Stimulated activated CD4-positive, alpha-beta T cell treated with anti-CD3 and anti-CD28 coated beads, Interleukin-2, amount 100 ng/mL, for 24 hours (primary cell): ENCODE results near the gene THBS3.
"Not testable (repeated sequence)": the region's sequence is repeated elsewhere in the genome, so short reads cannot be mapped to it uniquely, and the experiment has no call there.

Experiments used
- DNase-seq, 2 donors: peaks; one replicate each; pipeline ENCODE4 v3.0.0-alpha.2; 2020

Gene THBS3

GRCh38 chr1:155233502-155233901, 25.8 kb upstream of the THBS3 start:
- not testable (repeated sequence) for DNase-seq

GRCh38 chr1:155232001-155232978, 24.6 kb upstream of the THBS3 start:
- DNase-seq, result not testable (repeated sequence)

DNA sequence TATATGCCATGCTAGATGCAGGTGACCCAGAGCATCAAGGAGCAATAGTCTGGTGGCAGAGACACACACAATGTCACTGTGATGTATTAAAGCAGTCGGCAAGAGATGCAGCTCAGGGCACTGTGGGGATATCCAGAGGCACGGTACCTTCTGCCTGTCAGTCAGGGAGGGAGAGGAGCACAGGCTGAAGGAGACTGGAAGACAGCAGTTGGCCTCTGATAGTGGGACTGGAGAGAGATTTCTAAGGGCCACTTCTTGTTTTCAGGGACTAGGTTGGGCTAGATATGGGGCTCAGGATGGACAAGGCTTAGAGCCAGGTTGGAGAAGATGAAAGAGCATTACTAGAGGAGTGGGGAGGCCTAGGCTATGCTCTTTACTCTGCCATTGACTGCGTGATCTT, 23.6 kb upstream of the THBS3 start:
- not testable (repeated sequence) for DNase-seq

- no peak for DNase-seq
Observed at GRCh38 chr1:155228096-155228427, 20.4 kb upstream of the THBS3 start.

- DNase-seq, result peak; percentile 99 to 100
Observed at GRCh38 chr1:155227261-155228095, 19.8 kb upstream of the THBS3 start.

- peak in 1 of 2 donors; percentile 65 for DNase-seq
Observed at GRCh38 chr1:155226910-155227260, 19.2 kb upstream of the THBS3 start.

- peak; percentile 81 to 83 for DNase-seq
Observed at GRCh38 chr1:155226188-155226909, 18.7 kb upstream of the THBS3 start.

- not testable (repeated sequence) for DNase-seq
Observed at GRCh38 chr1:155225404-155225759, 17.7 kb upstream of the THBS3 start.

DNA sequence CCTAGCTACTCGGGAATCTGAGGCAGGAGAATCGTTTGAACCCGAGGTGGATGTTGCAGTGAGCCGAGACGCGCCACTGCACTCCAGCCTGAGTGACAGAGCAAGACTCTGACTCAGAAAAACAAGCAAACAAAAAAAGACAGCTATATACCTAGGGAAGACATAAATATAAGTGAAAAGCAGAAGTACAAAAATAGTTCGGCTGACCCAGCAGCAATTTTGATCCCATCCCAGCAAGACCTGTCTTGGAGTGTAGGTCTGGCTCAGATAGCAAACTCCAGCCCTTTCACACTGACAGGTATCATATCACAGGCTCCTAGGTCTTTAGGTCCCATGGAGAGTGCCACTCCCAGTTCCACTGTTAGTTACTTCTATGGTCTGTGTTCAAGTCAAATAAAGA, 15.3 kb upstream of the THBS3 start:
- DNase-seq, result no peak

GRCh38 chr1:155220211-155220965, 12.7 kb upstream of the THBS3 start:
- DNase-seq, result not testable (repeated sequence)

GRCh38 chr1:155219592-155220031, 11.9 kb upstream of the THBS3 start:
- DNase-seq, result no peak

- DNase-seq, result no peak
Observed at GRCh38 chr1:155218854-155219591, 11.3 kb upstream of the THBS3 start.

DNA sequence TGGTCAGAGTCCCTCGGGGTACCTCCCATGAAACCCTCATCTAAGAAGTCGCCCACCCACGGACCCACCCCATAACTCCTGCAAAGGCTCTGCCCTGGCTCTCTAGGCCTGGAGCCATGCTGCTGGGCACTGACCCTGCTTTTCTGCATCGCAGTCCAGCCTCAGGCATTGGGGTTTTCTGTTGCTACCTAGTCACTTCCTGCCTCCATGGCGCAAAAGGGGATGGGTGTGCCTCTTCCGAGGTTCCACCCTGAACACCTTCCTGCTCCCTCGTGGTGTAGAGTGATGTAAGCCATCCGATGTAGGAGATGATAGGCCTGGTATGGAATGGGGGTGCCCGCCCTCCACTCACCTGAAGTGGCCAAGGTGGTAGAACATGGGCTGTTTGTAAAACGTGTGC, 7.0 kb upstream of the THBS3 start:
- DNase-seq, result not testable (repeated sequence)

- DNase-seq, result not testable (repeated sequence)
Observed at GRCh38 chr1:155212051-155212440, 4.3 kb upstream of the THBS3 start.

DNA sequence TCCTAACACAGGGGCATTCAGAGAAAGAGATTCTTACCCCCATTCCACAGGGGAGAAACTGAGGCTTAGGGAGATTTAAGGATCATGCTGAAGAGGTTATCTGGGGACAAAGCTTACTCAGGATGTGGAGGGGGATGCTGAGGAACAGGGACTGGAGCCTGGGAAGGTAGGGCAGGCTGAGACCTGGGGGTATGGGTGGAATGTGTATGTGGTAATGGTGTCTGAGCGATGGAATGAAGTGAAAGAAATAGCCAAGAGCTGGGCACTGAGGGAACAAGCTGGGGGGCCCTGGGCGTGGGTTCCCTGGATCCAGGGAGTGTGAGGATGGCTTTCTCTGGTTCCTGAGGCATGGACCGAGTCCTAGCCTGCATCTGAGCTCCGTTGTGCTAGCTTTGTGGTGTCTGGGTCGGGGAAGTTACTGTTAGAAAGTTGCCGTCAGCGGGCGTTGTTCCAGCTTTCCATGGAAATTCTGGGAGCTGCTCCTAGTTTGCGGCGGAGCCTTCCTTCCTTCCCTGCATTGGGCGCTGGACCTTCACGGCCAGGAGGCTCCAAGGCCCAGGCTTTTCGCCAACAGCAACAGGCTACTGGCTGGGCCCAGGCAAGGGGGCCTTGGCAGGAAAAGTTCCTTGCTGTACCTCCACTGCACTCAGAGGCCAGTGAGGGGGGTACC, 3.8 kb upstream of the THBS3 start:
- DNase-seq, result not testable (repeated sequence)

GRCh38 chr1:155210314-155211104, 2.8 kb upstream of the THBS3 start:
- DNase-seq, result no peak

DNA sequence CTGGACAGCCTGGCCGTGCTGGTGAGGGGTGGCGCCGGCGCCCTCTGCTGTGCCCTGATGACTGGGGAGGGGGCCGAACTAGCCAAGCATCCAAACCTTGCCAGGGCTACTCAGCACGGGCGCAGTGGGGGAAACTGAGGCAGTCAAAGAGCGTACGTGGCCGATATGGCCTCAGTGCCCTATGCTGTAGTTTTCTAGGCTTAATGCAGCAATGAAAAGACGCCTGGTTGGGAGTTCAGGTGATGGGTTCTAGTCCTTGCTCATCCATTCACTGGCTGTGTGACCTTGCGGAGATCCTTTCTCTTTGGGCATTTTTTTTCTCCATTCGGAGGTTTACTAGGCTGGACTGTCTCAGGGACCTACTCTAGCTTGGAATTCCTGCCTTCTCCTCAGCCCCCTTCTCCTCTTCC, 1.6 kb upstream of the THBS3 start:
- DNase-seq, result no peak

DNA sequence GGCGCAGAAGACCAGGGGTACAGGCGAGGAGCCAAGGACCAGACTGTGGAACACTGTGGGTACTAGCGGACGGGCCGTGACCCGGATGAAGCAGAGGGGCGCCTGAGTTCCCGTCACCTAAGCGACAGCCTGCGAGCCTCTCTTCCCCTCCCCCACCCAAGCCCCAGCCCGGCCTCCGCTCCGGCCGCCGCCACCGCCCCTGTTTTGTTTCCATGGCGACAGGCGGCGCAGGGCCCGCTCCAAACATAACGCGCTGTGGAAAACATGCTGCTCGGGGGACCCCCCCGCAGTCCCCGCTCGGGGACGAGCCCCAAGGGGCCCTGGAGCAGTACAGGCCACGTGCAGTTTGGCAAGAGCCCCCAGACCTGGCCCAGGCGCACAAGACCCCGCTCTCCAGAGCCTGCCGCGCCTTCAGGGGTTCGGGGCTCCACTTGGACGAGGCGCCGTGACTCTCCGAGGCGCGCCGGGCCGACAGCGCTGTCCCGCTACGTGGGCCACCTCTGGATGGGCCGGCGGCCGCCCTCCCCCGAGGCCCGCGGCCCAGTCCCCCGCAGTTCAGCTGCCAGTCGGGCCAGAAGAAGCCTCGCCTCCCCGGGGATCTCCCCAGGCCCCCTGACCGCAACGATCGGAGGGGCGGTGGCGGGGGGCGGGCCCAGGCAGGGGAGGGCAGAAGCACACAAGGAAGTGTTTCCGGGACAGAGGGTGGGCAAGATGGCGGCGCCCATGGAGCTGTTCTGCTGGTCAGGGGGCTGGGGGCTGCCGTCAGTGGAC, 1.0 kb upstream of the THBS3 start, which contains the start of gene MTX1:
TSS of gene MTX1 (plus strand) at position 155 of the 771 bp plus-strand sequence. CDS start at position 265, 110 bp downstream.
- peak; percentile 88 for DNase-seq
